ENCODE results near the gene RWDD1. TPM values are rescaled to one million over a fixed set of nuclear protein-coding genes. Genes with fewer than 3 reads are reported as not detected.
"Not testable (repeated sequence)": the region's sequence is repeated elsewhere in the genome, so short reads cannot be mapped to it uniquely, and the experiment has no call there.

The RWDD1 gene
- total RNA-seq, 1 donor from 2014 or later: 19.2 TPM

- no peak for DNase-seq (ENCODE audit: low read depth in 2 of 2)
These were observed 11.2 kb upstream of the RWDD1 start for GRCh38 chr6:116560130-116560529.

DNA sequence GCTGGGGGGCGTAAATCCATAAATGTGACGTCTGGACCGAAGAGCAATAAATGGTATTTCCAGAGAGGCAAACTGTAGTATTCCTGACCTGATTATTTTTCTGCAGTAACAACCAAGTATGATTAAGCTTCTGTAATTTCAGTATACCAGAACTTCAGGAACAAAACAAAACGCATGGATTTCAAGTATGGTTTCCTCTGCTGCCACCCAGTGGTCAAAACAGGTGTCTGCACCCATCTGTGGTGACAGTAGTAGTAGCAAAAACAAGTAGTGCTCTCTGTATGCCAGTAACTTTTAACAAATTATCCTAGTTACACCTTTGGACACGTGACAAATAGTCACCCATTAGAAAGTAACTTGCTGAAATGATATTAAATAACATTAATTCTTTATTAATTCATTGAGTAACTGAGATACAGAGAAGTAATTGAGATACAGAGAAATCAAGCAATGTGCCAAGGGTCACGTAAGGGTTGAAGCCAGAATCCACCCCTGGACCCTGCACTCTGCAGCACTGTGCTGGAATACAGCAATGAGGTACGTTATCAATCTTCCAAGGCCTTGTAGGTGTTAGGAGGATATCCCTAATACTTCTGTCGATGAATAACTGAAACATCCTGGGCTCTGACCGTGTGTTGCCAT is 9.8 kb upstream of the RWDD1 start:
- peak; percentile 76 to 77 for DNase-seq (ENCODE audit: low read depth in 2 of 2)

DNA sequence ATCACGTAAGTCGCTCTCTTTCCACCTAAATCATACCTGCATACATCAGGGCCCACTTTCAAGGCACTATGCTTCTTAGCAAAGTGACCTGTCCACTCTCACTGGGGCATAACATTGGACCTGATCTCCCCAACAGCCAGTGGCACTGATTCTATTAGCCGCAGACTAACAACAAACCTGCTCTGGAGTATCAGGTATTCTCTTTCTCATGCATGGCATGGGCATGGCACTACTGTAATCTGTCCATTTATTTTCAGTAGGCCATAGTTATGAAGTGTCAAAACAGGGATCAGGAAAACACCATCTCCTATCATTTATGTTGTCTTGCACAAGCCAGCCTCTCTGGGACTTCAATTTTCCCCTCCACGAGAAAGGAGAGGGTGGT is 9.3 kb upstream of the RWDD1 start:
- DNase-seq (ENCODE audit: low read depth in 2 of 2): no peak

DNA sequence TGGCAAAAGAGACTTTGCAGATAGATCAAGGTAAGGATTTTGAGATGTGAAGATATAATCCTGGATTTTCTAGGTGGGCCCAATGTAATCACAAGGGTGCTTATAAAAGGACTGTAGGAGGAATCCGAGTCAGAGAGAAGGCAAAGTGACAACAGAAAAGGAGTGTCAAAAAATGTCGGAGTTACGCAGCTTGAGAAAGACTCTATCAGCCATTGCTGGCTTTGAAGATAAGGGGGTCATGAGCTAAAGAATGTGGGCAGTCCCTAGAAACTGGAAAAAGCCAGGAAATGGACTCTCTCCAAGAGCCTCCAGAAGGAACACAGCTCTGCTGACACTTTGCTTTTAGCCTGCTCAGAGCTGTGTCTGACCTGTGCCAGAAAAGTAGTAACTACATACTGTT is 8.7 kb upstream of the RWDD1 start:
- DNase-seq (ENCODE audit: low read depth in 2 of 2): peak in 1 of 2 donors; percentile 40

DNA sequence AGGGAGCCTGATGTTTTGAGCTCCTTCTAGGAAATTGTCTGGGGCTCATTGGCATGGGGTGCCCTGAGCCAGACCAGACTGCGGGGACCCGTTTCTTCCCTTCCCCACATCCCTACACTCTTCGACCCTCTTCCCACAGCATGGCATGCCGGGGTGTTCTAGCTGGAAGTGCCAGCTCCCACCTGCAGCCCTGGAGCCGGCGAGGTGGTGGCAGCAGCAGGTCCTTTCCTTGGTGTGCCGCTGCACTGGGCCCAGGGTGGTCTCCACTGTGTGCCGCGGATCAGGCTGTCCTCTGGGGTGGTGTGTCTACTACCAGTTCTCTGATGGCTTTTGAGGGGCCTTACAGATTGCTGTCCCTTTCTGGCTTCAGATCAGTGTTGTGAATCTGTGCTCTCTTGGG is 7.5 kb upstream of the RWDD1 start:
- DNase-seq (ENCODE audit: low read depth in 2 of 2): no peak

GRCh38 chr6:116564311-116564710 is 7.0 kb upstream of the RWDD1 start:
- DNase-seq (ENCODE audit: low read depth in 2 of 2): no peak

GRCh38 chr6:116564921-116565872 is 6.1 kb upstream of the RWDD1 start:
- DNase-seq (ENCODE audit: low read depth in 2 of 2): peak in 1 of 2 donors; percentile 29

DNA sequence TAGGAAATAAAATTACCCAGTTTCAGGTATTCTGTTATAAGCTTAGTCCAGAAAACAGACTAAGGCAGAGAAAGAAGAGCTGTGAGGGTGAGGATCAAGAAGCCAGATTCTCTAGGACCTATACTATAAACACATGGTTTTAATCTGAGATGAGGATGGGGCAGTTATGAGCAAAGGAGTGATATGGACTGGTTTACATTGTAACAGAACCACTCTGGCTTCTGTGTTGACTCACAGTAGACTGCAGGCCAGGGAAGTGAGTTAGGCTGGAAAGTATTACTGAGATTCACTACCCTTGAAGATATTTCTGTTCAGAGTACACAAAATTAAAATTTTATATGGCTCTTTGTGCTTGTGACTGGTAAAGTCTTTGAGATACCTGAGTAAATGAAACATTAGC is 3.2 kb upstream of the RWDD1 start:
- DNase-seq (ENCODE audit: low read depth in 2 of 2): peak in 1 of 2 donors; percentile 13

DNA sequence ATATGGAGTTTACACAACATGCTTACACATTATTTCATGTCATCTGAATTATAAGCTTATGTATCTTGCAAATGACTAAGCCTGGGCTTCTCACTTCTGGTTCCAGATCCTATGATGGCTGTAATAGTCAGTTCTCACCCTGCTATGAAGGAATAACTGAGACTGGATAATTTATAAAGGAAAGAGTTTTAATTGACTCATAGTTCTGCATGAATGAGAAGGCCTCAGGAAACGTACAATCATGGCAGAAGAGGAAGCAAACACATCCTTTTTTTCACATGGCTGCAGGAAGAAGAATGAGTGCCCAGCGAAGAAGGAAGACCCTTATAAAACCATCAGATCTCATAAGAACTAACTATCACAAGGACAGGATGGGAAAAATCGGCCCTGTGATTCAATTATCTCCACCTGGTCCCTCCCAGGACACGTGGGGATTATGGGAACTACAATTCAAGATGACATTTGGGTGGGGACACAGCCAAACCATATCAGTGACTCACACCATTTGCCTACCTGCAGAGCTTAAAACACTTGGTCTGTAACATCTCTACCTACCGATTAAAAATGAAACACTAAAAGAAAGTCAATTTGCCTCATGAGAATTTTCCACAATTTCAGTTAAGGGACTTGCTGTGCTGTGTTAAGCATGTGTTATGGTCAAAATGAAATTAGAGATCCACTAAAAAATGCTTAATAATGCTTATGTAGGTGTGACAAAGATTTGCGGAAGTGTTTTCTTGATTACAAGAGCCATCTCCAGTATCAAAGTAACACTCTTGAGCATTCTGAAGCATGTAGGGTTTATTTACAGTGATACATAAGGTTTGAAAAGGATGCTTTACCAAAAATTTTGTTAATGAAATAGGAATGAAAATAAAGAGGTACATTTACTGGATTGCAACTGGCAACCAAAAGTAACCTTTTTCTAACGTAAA is 2.2 kb upstream of the RWDD1 start:
- DNase-seq (ENCODE audit: low read depth in 2 of 2): peak in 1 of 2 donors; percentile 55

DNA sequence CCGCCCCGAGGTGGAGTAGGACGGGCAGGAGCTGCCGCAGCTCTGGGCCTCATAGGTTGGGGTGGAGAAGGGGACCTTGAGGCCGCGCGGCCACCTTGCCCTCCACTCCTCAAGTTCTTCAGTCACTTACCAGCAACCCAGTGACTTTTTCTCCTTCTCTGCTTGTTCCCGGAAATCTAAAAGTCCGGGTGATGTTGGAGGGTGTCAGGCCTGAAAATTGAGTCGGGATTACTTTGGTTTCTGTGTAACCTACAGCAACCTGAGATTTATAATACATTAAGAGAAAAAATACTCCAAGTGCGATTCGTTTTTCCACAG is 338 bp downstream of the RWDD1 start:
- DNase-seq (ENCODE audit: low read depth in 2 of 2): no peak

- DNase-seq (ENCODE audit: low read depth in 2 of 2): peak; percentile 52 to 65
These were observed 858 bp downstream of the RWDD1 start for GRCh38 chr6:116572162-116572561.

DNA sequence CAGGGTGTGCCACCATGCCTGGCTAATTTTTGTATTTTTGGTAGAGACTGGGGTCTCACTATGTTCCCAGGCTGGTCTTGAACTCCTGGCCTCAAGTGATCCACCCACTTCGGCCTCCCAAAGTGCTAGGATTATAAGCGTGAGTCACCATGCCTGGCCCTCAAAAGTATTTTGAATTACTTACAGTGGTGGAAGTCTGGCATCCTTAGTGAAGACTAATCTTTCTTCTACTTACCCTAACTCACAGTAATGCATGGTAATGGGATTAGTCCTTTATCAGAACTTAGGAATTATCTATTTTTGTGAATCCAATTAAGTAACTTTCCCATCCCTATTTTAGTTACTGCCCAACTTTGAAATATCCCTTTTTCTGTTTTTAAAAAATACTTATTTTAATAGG is 3.9 kb downstream of the RWDD1 start:
- no peak for DNase-seq (ENCODE audit: low read depth in 2 of 2)

DNA sequence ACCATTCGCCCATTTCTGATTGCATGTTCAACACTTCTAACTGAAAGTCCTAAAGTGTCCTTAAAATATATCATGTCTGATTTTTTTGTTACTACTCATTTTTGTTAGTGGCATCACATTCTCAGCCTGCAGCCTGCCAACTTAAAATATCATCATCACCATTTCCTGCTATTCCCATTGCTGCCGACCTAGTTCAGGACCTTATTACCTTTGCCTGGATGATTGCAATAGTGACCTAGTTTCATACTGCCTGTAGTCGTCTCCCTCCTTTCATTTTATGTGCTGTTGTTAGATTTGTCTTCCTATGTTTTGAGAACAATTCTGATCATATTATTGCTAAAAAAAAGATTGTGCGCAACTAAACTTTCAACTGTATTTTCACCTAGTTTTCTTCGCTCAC is 6.2 kb downstream of the RWDD1 start:
- peak in 1 of 2 donors; percentile 43 for DNase-seq (ENCODE audit: low read depth in 2 of 2)

DNA sequence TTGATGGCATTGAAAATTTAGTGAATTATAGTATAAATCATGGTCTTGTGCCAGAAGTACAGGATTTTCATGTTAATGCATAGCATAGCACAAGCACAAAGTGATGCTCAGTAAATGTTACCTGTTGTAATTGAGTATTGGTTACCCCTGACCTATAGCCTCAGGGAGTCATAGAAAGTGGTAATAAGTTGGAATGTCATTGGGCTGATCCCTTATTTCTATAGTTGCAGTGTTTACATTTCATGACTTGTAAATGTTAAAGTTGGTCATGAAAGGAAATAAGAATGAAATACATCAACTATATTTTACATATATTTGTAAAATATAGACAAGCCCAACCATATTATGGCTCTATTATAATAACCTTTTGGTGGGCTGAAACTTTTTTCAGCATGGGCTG is 7.0 kb downstream of the RWDD1 start:
- no peak for DNase-seq (ENCODE audit: low read depth in 2 of 2)

- peak in 1 of 2 donors; percentile 20 for DNase-seq (ENCODE audit: low read depth in 2 of 2)
These were observed 7.8 kb downstream of the RWDD1 start for GRCh38 chr6:116579143-116579542.

- DNase-seq (ENCODE audit: low read depth in 2 of 2): no peak
These were observed 8.9 kb downstream of the RWDD1 start for GRCh38 chr6:116580198-116580597.

DNA sequence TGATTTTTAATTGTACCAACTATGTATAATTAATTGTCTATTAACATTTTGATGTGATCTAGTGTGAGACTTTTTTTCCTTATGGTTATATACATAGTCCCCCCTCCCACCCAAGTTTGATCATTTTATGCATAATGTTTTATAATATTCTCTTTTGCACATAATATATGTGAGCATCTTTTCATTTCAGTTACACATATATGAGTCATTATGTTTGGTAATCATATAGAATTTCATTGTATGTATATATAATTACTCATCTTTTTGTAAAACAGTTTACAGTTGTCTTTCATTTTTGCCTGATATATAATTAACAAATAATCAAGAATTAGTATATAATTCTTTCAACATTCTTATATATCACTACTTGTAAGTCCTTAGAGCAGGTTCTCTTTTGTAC is 15.0 kb downstream of the RWDD1 start:
- no peak for DNase-seq (ENCODE audit: low read depth in 2 of 2)

DNA sequence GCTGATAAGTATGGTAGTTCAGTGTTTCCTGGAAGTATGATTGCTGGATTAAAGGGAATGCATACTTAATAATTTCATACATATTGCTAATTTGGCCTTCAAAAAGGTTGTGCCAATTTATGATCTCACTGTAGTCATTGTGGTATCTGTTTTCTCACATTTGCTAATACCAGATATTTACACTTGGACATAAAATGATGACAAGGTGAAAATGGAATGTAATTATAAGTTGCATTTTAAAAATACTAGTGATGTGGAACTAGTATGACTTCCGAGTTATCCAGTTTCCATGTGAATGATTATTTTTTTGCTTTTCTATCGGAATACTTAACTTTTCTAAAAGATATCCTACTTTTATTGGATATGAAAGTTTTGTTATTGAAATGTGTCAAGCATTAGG is 15.4 kb downstream of the RWDD1 start:
- no peak for DNase-seq (ENCODE audit: low read depth in 2 of 2)

DNA sequence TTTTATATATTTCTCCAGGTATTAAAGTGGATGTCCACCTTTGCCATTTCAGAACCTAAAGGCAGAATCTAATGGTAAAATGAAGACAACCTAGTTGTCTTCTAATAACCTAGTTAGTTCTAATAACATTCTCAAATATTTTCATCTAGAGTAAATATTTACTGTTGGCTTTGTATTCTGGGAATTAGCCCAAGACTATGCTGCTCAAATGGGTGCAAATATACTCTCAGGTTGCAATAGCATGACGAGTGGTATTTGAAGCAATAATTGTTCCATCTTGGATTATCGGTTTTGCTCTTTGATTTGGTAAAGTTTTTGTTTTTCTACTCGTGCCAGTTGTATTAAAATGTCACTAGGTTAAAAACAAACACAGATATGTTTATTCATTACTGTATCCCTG is 23.9 kb downstream of the RWDD1 start:
- DNase-seq (ENCODE audit: low read depth in 2 of 2): no peak

GRCh38 chr6:116596815-116597214 is 25.5 kb downstream of the RWDD1 start:
- peak; percentile 40 to 54 for DNase-seq (ENCODE audit: low read depth in 2 of 2)

- DNase-seq (ENCODE audit: low read depth in 2 of 2): not testable (repeated sequence)
These were observed 32.6 kb downstream of the RWDD1 start for GRCh38 chr6:116603916-116604315.

DNA sequence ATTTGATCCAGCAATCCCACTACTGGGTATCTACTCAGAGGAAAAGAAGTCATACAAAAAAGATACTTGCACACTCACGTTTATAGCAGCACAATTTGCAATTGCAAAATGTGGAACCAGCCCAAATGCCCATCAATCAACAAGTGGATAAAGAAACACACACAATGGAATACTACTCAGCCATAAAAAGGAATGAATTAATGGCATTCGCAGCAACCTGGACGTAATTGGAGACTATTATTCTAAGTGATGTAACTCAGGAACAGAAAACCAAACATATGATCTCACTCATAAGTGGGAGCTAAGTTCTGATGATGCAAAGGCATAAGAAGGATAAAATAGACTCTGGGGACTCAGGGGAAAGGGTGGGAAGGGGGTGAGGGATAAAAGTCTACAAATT is 33.6 kb downstream of the RWDD1 start:
- not testable (repeated sequence) for DNase-seq (ENCODE audit: low read depth in 2 of 2)

Measured in lung microvascular endothelial cell (primary cell).